Mesenchymal stem cell (in vitro differentiated cells and primary cell): Measurements from ENCODE around the gene CLCN4.

ENCODE experiments used
- DNase-seq: peaks from one replicate; pipeline ENCODE4 v3.0.0-alpha.2; 2013
- H2AFZ ChIP-seq: one replicate; pipeline ENCODE4 v1.6.1; 2013; ENCODE audit warnings: low read depth, mild to moderate bottlenecking, control low read depth, inconsistent platforms, low read length, moderate library complexity
- H2AK5ac ChIP-seq: 2 replicates; pipeline ENCODE4 v1.6.1; 2013; ENCODE audit warnings: low read length, moderate library complexity, mild to moderate bottlenecking, inconsistent platforms; ENCODE audit not compliant: severe bottlenecking
- H2BK120ac ChIP-seq: one replicate; pipeline ENCODE4 v1.6.1; 2013; ENCODE audit warnings: low read depth, mild to moderate bottlenecking, inconsistent platforms, low read length, moderate library complexity
- H2BK12ac ChIP-seq, 2 experiments: one replicate each; pipeline ENCODE4 v1.6.1; 2013; ENCODE audit warnings: inconsistent platforms in 2 of 2, low read length in 2 of 2, mild to moderate bottlenecking in 2 of 2, moderate library complexity in 2 of 2, control low read depth in 1 of 2
- H2BK15ac ChIP-seq: one replicate; pipeline ENCODE4 v1.6.1; 2013; ENCODE audit warnings: mild to moderate bottlenecking, low read depth, inconsistent platforms; ENCODE audit not compliant: poor library complexity, severe bottlenecking
- H2BK5ac ChIP-seq: 2 replicates; pipeline ENCODE4 v1.6.1; 2013; ENCODE audit warnings: low read depth, mild to moderate bottlenecking, low read length, control low read depth, inconsistent platforms; ENCODE audit not compliant: poor library complexity, severe bottlenecking
- H3K14ac ChIP-seq, 2 experiments: one replicate each; pipeline ENCODE4 v1.6.1; 2013; ENCODE audit warnings: inconsistent platforms in 2 of 2, low read length in 2 of 2, control low read depth in 1 of 2, mild to moderate bottlenecking in 1 of 2, moderate library complexity in 1 of 2
- H3K18ac ChIP-seq, 2 experiments: one replicate each; pipeline ENCODE4 v1.6.1; 2013; ENCODE audit warnings: inconsistent platforms in 2 of 2, low read length in 2 of 2, control low read depth in 1 of 2, low read depth in 1 of 2, mild to moderate bottlenecking in 1 of 2
- H3K23ac ChIP-seq, 2 experiments: one replicate each; pipeline ENCODE4 v1.6.1; 2013; ENCODE audit warnings: inconsistent platforms in 2 of 2, low read length in 2 of 2, mild to moderate bottlenecking in 2 of 2, moderate library complexity in 2 of 2, control low read depth in 1 of 2
- H3K27ac ChIP-seq: 2 replicates; pipeline ENCODE4 v1.5.1; 2013; ENCODE audit warnings: mild to moderate bottlenecking, moderate library complexity, low read length, control low read depth, inconsistent platforms; ENCODE audit not compliant: poor library complexity, severe bottlenecking
- H3K27me3 ChIP-seq, 2 experiments: 2 replicates each; pipeline versions ENCODE4 v1.6.1 to v1.7.0; 2013; ENCODE audit warnings: low read length in 2 of 2, mild to moderate bottlenecking in 2 of 2, moderate library complexity in 2 of 2, control low read depth in 1 of 2, inconsistent platforms in 1 of 2; ENCODE audit not compliant: control insufficient read depth in 1 of 2, insufficient read depth in 1 of 2
- H3K36me3 ChIP-seq, 2 experiments: 2 replicates each; pipeline versions ENCODE4 v1.6.1 to v1.7.0; 2013; ENCODE audit warnings: low read length in 2 of 2, control low read depth in 1 of 2, inconsistent platforms in 1 of 2, low read depth in 1 of 2, mild to moderate bottlenecking in 1 of 2; ENCODE audit not compliant: insufficient read depth in 2 of 2, control insufficient read depth in 1 of 2
- H3K4ac ChIP-seq, 2 experiments: one replicate each; pipeline ENCODE4 v1.6.1; 2013; ENCODE audit warnings: inconsistent platforms in 2 of 2, low read length in 2 of 2, mild to moderate bottlenecking in 2 of 2, moderate library complexity in 2 of 2, control low read depth in 1 of 2, low read depth in 1 of 2
- H3K4me1 ChIP-seq: 2 replicates; pipeline ENCODE4 v1.6.1; 2013; ENCODE audit warnings: low read depth, low read length, control low read depth; ENCODE audit not compliant: control insufficient read depth, insufficient read depth
- H3K4me2 ChIP-seq: 2 replicates; pipeline ENCODE4 v1.6.1; 2013; ENCODE audit warnings: low read length, mild to moderate bottlenecking, inconsistent platforms; ENCODE audit not compliant: poor library complexity, severe bottlenecking
- H3K4me3 ChIP-seq, 2 experiments: 2 replicates each; pipeline versions ENCODE4 v1.5.1 to v1.7.0; 2013; ENCODE audit warnings: low read length in 2 of 2, mild to moderate bottlenecking in 2 of 2, control low read depth in 1 of 2, low read depth in 1 of 2; ENCODE audit not compliant: insufficient read depth in 1 of 2
- H3K79me1 ChIP-seq: replicated peaks from 2 replicates; pipeline ENCODE4 v1.6.1; 2013; ENCODE audit warnings: mild to moderate bottlenecking, control low read depth, low read length, inconsistent platforms; ENCODE audit not compliant: poor library complexity, severe bottlenecking
- H3K9ac ChIP-seq: 2 replicates; pipeline ENCODE4 v1.7.0; 2013; ENCODE audit warnings: mild to moderate bottlenecking, low read length, moderate library complexity
- H3K9me3 ChIP-seq: 2 replicates; pipeline ENCODE4 v1.7.0; 2013; ENCODE audit warnings: mild to moderate bottlenecking, low read length; ENCODE audit not compliant: control insufficient read depth
- H4K8ac ChIP-seq: one replicate; pipeline ENCODE4 v1.6.1; 2013; ENCODE audit warnings: inconsistent platforms, mild to moderate bottlenecking, low read length, moderate library complexity
- H4K91ac ChIP-seq: one replicate; pipeline ENCODE4 v1.6.1; 2013; ENCODE audit warnings: mild to moderate bottlenecking, low read length, inconsistent platforms
- WGBS: methylation state at CpG from one replicate; pipeline ENCODE4 v1.1.7; 2013; ENCODE audit warnings: mixed read lengths; 5-methylcytosine and 5-hydroxymethylcytosine counted together

The CLCN4 gene

DNA sequence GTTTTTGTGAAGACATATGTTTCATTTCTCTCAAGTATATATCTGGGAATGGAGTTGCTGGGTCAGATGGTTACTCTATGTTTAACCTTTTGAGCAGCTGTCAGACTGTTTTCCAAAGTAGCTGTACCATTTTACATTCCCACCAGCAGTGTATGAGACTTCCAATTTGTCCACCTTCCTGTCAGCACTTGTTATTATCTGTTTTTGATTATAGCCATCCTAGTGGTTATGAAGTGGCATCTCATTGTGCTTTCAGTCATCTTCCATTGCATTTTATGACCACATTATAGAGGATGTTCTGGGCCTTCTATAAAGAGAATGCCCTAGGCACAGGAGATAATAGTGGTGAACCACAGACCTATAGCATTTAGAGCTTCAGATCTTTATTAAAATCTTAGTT, 39.2 kb downstream of the CLCN4 start:
- H3K4ac ChIP-seq = no peak overlapping the region
- no peak overlapping the region for H2BK12ac ChIP-seq
- H3K18ac ChIP-seq = no peak overlapping the region
- H4K8ac ChIP-seq = no peak overlapping the region
- H2BK5ac ChIP-seq = no peak overlapping the region
- H3K27me3 ChIP-seq = peaks cover 0 to 10% of the 10 kb centered on the region in 2 experiments
- no peak overlapping the region for H3K14ac ChIP-seq
- no peak overlapping the region for H4K91ac ChIP-seq
- H2BK120ac ChIP-seq = no peak overlapping the region
- H3K4me1 ChIP-seq = peaks cover 2% of the 10 kb centered on the region
- no peak overlapping the region for H3K27ac ChIP-seq
- DNase-seq = no peak
- peaks cover 6% of the 10 kb centered on the region for H3K9me3 ChIP-seq
- H2BK15ac ChIP-seq = no peak overlapping the region
- no peaks in the 10 kb centered on the region for H3K36me3 ChIP-seq
- no peak overlapping the region for H3K4me2 ChIP-seq
- H2AK5ac ChIP-seq = no peak overlapping the region
- no peak overlapping the region for H2AFZ ChIP-seq
- no peak overlapping the region for H3K23ac ChIP-seq
- no peaks in the 10 kb centered on the region for H3K79me1 ChIP-seq
- no peak overlapping the region for H3K4me3 ChIP-seq
- no peak overlapping the region for H3K9ac ChIP-seq

DNA sequence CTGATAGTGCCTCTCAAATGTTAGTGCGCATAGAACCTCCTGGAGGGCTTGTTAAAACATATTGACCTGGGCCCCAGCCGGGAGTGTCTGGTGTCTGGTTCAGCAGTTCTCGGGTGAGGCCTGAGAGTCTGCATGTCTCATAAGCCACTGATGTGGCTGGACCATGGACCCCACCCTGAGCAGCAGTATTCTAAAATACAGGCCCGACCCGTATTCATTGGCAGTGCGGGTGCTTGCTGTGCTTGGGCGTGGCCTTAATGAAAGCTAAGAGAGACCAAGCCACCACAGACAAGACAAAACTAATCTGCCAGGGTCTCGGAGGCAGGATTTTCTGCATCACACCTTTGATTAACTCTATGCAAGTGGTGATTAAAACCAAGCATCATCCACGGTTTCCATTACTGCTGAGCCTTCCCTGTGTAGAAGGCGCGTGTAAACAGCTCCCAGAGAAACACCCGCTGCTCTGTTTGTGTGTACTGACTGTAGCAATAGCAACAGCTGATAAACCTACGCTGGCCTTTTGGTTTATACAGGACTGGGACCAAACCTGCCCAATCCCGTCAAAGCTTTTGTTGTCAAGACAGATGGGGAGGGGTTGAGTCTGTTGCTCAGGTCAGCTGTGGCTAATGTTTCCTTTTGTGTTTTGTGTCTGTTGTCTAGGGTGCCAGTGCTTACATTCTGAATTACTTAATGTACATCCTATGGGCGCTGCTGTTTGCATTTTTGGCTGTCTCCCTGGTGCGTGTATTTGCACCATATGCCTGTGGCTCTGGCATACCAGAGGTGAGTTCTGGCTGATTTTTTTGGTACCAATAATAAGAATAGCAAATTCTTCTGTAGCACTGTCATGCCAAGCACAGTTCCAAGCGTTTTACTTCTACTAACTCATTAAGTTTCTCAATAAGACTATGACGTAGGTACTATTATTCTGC, 40.8 kb downstream of the CLCN4 start:
- H3K36me3 ChIP-seq = no peaks in the 10 kb centered on the region
- H3K9me3 ChIP-seq = peaks cover 6% of the 10 kb centered on the region
- no peak overlapping the region for H3K18ac ChIP-seq
- no peak overlapping the region for H2BK120ac ChIP-seq
- H3K27me3 ChIP-seq = peaks cover 0 to 4% of the 10 kb centered on the region in 2 experiments
- no peak overlapping the region for H2AK5ac ChIP-seq
- H4K91ac ChIP-seq = no peak overlapping the region
- no peak overlapping the region for H3K27ac ChIP-seq
- H3K4ac ChIP-seq = no peak overlapping the region
- H3K79me1 ChIP-seq = no peaks in the 10 kb centered on the region
- 95% methylated on average over 15 of the region's 18 CpGs for WGBS
- no peak overlapping the region for H3K23ac ChIP-seq
- H2BK15ac ChIP-seq = no peak overlapping the region
- no peak overlapping the region for H2BK12ac ChIP-seq
- no peak overlapping the region for H3K14ac ChIP-seq
- H3K4me1 ChIP-seq = peaks cover 2% of the 10 kb centered on the region
- no peak overlapping the region for H3K4me3 ChIP-seq
- no peak overlapping the region for H2BK5ac ChIP-seq
- peak; percentile 61 for DNase-seq
- no peak overlapping the region for H4K8ac ChIP-seq
- no peak overlapping the region for H2AFZ ChIP-seq
- H3K4me2 ChIP-seq = no peak overlapping the region
- no peak overlapping the region for H3K9ac ChIP-seq

DNA sequence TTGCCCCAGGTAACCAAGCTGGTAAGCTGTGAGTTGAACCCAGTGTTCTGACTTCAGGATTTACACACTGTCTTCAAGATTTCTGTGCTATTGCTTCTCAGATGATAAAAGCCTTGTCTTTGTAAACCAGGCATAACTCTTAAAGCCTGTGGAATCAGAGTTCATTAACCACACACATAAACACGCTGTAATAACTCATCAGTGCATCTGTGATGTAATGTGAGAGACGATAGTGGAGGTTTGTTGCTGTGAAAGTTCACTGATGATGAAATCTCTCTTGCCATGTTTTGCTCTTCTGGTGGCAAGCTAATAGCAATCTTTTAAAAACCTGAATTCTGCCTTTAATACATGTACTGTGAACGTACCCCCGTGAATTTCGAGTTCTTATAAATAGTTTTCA, 41.5 kb downstream of the CLCN4 start:
- 92% methylated on average over 3 of the region's 5 CpGs for WGBS

DNA sequence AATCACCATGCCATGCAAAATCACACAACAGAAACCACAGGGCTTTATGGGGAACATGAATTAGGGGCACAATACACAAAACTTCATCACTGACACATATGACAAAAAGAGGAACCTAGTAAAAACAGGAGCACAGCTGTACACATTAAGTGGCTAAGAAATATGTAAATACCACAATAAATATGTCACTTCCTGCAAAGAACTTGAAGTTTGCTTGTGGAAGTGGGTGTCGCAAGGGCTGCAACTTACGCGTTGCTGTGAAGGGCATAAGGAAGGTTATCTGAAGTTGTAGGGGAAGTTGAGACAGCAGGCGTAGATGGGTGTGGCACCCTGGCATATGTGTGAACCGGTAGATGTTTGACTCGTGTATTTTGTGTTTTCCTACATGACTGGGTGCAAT, 42.4 kb downstream of the CLCN4 start:
- H2BK5ac ChIP-seq = no peak overlapping the region
- peak overlapping the region; percentile 50 for H4K91ac ChIP-seq
- H3K4ac ChIP-seq = no peak overlapping the region
- no peak overlapping the region for H3K9ac ChIP-seq
- H3K27ac ChIP-seq = no peak overlapping the region
- H2BK12ac ChIP-seq = no peak overlapping the region
- H3K4me1 ChIP-seq = peaks cover 2% of the 10 kb centered on the region
- no peak overlapping the region for H3K23ac ChIP-seq
- H3K36me3 ChIP-seq = no peaks in the 10 kb centered on the region
- no peak overlapping the region for H3K18ac ChIP-seq
- DNase-seq = peak; percentile 77
- no peak overlapping the region for H2AFZ ChIP-seq
- H2AK5ac ChIP-seq = no peak overlapping the region
- H3K9me3 ChIP-seq = peaks cover 6% of the 10 kb centered on the region
- no peak overlapping the region for H3K14ac ChIP-seq
- H3K27me3 ChIP-seq = peaks cover 0 to 4% of the 10 kb centered on the region in 2 experiments
- no peak overlapping the region for H3K4me3 ChIP-seq
- no peak overlapping the region for H2BK15ac ChIP-seq
- 26% methylated on average over 5 of the region's 6 CpGs for WGBS
- H3K79me1 ChIP-seq = no peaks in the 10 kb centered on the region
- no peak overlapping the region for H2BK120ac ChIP-seq
- no peak overlapping the region for H3K4me2 ChIP-seq
- no peak overlapping the region for H4K8ac ChIP-seq

More for the DNA sequence above, 41.5 kb downstream of the CLCN4 start:
- Histone ChIP-seq H2BK12ac (no peak overlapping the region), H3K4me2 (no peak overlapping the region), H4K91ac (no peak overlapping the region), H2BK15ac (no peak overlapping the region), H3K14ac (no peak overlapping the region), H3K36me3 (no peaks in the 10 kb centered on the region), H3K4me1 (peaks cover 2% of the 10 kb centered on the region), H3K4me3 (no peak overlapping the region), H3K79me1 (no peaks in the 10 kb centered on the region), H4K8ac (no peak overlapping the region), H2BK120ac (no peak overlapping the region), H2AK5ac (no peak overlapping the region), H2BK5ac (no peak overlapping the region), H3K27ac (no peak overlapping the region), H3K4ac (no peak overlapping the region), H3K23ac (no peak overlapping the region), H3K18ac (no peak overlapping the region), H3K27me3 (peaks cover 0 to 4% of the 10 kb centered on the region in 2 experiments), H3K9ac (no peak overlapping the region), H3K9me3 (peaks cover 6% of the 10 kb centered on the region), H2AFZ (no peak overlapping the region)
- DNase-seq = peak; percentile 85
